HG03432 (cell line): Measurements from ENCODE around the gene GGPS1.
A peak's percentile ranks its signal among the peaks of the same experiment; 100 is the strongest.
"Not testable (repeated sequence)": the region's sequence is repeated elsewhere in the genome, so short reads cannot be mapped to it uniquely, and the experiment has no call there.

Experiments
- ATAC-seq: cut with Tn5 transposase; IDR thresholded peaks from one replicate; pipeline ENCODE4 v1.9.1; 2021; ENCODE audit warnings: mild to moderate bottlenecking, moderate library complexity; ENCODE audit not compliant: unreplicated experiment

GGPS1 gene

GRCh38 chr1:235328271-235329138, at the start of gene GGPS1:
Gene GGPS1 (plus strand): TSS chr1:235328570. CDS start chr1:235335265, 6,695 bp downstream.
- ATAC-seq: peak; percentile 60

DNA sequence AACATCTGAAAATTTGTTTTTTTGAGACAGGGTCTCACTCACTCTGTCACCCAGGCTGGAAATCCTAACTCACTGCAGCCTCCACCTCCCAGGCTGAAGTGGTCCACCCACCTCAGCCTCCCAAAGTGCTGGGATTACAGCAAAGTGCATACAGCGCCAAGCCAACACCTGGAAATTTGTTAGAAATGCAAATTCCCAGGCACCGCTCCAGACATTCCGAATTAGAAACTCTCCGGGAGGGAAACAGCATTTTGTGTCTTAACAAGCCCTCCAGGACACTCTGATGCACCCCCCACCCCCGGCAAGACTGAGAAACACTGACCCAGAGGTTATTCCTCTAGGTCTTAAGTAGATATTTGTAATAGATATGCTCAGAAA, 49.5 kb upstream of the GGPS1 start:
- no peak for ATAC-seq

DNA sequence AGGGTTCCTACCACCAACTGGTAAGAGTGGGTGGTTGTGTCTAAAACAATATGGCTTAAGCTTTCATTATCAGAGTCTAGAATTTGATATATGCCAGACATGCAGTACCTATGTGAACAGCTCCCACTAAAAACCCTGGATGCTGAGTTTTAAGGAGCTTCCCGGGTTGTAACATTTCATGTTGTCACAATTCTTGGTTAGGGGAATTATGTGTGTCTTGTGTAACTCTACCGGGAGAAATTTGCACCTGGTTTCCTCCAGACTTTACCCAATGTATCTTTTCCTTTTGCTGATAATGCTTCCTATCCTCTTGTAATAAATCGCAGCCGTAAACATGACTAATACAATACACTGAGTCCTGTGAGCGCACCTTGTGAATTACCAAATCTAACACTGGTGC, 48.7 kb upstream of the GGPS1 start:
- no peak for ATAC-seq

DNA sequence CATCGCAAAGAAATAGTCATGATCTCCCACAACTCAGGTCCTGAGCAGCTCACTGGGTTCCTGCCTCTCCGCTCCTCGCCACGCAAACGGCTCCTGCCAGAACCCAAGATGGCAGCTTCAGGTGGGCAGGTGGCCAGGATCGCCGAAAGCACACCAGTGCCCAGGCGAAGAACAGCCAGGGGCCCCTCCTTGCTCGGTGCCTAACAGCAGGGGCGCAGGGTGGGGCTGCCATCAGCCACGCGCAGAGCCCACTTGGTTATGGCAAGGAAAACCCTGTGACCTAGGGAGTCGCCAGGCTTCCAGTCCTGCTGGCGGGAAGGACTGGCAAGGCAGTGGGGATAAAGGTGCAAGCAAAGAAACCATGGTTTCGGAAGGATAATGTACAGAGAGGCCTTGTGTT, 47.9 kb upstream of the GGPS1 start:
- ATAC-seq: no peak

GRCh38 chr1:235283636-235284035, 44.7 kb upstream of the GGPS1 start:
- not testable (repeated sequence) for ATAC-seq

- ATAC-seq: no peak
Measured at GRCh38 chr1:235284231-235284769, 44.1 kb upstream of the GGPS1 start.

- ATAC-seq: no peak
Measured at GRCh38 chr1:235286667-235287066, 41.7 kb upstream of the GGPS1 start.

DNA sequence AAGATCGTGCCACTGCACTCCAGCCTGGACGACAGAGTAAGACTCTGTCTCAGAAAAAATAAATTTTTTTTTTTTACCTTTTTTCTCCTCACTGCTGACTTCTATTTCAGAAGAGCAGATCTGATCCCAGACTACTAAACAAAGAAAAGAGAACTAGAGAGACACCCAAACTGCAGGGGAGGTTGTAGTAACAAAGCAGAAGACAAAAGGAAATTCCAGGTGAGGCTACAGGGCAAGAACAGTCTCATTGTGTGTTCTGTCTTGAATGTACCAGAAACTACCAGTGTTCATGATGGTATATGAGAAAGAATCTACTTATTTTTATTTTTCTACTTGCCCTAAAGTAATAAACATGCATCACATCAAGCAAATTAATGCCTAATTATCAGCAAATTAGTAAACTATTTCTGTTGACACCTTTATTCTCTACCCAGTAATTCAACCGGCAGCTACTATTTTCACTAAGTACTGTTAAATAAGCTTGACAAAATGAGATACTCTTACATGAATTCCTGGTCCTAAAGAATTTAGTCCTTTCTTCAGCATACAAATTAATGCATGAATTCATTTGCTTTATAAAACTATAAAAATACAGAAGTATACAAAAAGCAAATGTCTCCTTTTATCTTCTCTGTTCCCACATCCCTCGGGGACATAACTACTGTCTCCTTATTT, 41.0 kb upstream of the GGPS1 start:
- no peak for ATAC-seq

DNA sequence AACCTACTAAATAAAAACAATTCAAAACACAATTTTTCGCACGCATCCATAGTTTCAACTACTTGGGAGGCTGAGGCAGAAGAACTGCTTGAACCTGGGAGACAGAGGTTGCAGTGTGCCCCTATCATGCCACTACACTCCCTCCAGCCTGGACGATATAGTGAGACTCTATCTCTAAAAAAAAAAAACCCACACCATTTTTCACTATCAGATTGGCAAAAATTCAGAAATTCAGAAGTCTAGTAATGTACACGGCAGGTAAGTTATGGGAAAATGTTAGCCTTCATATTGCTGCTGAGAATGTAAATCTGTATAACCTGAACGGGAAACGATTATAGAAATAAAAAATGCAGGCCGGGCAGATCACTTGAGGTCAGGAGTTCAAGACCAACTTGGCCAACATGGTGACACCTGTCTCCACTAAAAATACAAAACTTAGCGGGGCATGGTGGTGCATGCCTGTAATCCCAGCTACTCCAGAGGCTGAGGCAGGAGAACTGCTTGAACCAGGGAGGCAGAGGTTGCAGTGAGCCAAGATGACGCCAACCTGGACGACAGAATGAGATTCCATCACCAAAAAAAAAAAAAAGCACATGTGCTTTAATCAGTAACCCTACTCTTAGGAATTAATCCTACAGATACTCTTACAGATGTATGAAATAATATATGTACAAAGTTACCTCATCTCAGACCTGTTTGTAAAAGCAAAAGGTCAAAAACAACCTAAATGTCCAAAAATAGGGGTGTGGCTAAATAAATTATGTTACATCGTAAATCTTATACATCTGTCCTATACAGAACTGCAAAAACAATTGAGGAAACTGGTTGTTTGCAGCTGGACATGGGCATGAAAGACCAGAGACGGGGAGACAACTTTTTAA, 38.3 kb upstream of the GGPS1 start:
- ATAC-seq: no peak

- ATAC-seq: no peak
Measured at GRCh38 chr1:235290740-235291502, 37.4 kb upstream of the GGPS1 start.

DNA sequence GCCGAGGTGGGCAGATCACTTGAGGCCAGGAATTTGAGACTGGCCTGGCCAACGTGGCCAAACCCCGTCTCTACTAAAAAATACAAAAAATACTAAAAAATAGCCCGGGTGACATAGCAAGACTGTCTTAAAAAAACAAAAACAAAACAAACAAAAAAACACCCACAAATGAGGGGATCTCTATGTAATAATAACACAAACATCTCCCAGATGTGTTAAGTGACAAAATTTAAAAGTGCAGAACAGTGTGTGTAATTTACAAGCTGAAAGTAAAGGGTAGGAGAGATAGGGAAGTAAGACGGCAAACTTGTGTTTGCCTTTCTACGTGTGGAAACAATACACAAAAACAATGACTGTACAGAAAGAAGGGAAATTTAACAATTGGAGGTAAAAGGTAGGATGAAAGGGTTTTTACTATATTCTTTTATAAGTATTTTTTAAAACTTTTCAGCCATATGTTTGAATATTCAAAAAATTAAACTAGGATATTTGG, 36.7 kb upstream of the GGPS1 start:
- ATAC-seq: no peak

- no peak for ATAC-seq
Measured at GRCh38 chr1:235292790-235293189, 35.6 kb upstream of the GGPS1 start.

GRCh38 chr1:235293322-235293942, 34.9 kb upstream of the GGPS1 start:
- no peak for ATAC-seq

- ATAC-seq: no peak
Measured at GRCh38 chr1:235295902-235296350, 32.4 kb upstream of the GGPS1 start.

DNA sequence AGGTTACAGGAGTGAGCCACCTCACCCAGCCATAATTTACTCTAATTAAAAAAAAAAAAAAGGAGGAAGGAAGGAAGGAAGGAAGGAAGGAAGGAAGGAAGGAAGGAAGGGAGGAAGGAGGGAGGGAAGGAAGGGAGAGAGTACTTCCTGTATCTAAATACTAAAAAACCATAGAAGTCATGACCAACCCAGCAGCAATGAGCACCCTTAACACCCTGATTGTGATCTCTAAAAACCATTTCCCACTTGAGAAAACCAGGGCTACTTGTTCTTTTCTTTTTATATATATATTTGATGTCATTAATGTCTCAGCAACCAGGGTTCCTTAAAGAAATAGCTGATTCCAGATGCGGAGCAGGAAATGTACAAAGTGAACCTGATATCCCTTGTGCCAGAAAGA, 31.6 kb upstream of the GGPS1 start:
- no peak for ATAC-seq

- peak; percentile 80 for ATAC-seq
Measured at GRCh38 chr1:235297579-235297978, 30.8 kb upstream of the GGPS1 start.

DNA sequence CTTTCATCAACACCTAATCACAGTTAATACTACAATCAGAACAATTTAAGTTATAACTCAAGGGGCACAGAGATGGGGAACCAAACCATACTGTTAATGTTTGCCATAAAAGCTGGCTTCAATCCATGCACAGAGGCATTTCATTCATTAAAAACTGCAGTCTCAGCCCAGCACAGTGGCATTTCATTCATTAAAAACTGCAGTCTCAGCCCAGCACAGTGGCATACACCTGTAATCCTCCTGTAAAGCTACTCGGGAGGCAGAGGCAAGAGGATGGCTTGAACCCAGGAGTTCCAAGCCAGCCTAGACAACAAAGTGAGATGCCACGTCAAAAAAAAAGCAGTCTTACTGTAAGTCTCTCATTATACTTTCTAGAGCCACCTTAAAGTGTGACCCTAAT, 29.6 kb upstream of the GGPS1 start:
- ATAC-seq: no peak

DNA sequence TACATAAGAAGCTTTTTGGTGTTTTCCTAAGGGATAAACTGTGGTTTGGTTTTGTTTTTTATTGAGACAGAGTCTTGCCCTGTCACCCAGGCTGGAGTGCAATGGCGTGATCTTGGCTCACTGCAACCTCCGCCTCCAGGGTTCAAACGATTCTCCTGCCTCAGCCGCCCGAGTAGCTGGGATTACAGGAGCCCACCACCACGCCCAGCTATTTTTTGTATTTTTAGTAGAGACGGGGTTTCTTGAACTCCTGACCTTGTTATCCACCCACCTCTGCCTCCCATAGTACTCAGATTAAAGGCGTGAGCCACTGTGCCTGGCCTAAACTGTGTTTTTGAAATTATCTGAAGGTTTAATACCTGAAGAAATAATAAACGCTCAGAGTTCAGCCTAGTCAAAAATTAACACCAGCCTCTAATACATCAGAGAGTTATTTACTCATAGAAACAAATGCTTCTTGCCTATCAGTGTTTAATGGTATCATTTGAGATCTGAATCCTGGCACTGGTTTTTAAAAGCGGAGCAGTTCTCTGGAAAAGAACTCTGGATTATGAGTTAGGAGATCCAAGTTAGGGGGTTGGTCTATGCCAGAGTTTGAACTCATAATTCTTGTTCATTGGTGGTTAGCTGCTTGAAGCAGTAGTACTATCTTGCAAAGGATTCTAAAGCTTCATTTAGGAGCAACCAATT, 29.1 kb upstream of the GGPS1 start:
- ATAC-seq: no peak

- no peak for ATAC-seq
Measured at GRCh38 chr1:235302143-235302542, 26.2 kb upstream of the GGPS1 start.
